ENCODE measurements around the gene HSPB8.

Gene HSPB8, protein sequence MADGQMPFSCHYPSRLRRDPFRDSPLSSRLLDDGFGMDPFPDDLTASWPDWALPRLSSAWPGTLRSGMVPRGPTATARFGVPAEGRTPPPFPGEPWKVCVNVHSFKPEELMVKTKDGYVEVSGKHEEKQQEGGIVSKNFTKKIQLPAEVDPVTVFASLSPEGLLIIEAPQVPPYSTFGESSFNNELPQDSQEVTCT

DNA sequence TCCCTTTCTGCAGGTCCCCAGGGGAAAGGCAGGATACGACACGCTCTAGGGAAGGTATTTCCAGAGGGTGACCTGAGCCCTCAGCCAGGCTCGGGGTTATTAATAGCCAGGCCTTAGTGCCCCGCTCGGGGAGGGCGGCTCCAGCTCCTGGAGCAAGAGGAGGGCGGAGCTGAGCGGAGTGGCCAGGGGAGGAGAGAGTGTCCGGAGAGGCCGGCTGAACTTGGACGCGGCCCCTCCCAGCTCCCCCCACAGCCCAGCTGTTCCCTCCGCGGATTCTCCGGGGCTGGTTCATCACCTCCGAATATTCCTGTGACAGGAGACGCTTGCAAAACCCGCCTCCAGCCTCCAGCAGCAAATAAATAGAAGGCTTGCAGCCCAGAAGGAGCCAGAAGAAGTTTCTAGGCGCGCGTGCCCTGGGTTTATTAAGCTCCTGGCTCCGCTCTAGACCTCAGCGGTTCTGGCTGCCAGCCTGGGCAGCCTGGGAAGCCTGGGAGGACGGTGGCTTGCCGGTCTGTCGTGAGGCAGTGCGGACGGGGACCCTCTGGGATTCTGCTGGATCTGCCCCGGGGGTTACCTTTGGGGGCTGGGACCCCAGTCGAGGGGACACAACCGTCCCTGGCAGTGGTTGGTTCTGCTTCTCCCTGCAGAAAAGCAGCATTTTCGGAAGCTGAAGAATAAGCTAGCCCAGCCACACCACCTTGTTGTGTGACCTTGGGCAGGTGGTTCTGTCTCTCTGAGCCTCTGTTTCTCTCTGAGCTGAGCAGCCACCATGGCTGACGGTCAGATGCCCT, at the start of gene HSPB8:
Gene HSPB8 (plus strand): TSS at position 388 of the 791 bp plus-strand sequence. CDS start 382 bp downstream, at position 770.
- H3K27ac ChIP-seq = peak within 1 kb of the TSS; percentile 28
- no peaks in the 10 kb centered on the region for H3K9me3 ChIP-seq (ENCODE audit: severe bottlenecking)
- H3K4me3 ChIP-seq (ENCODE audit: low read depth, low read length) = peak within 1 kb of the TSS; percentile 49
- peak; percentile 95 for DNase-seq
- H3K36me3 ChIP-seq = no peaks in the 10 kb centered on the region
- TF ChIP-seq, protein P1, sequence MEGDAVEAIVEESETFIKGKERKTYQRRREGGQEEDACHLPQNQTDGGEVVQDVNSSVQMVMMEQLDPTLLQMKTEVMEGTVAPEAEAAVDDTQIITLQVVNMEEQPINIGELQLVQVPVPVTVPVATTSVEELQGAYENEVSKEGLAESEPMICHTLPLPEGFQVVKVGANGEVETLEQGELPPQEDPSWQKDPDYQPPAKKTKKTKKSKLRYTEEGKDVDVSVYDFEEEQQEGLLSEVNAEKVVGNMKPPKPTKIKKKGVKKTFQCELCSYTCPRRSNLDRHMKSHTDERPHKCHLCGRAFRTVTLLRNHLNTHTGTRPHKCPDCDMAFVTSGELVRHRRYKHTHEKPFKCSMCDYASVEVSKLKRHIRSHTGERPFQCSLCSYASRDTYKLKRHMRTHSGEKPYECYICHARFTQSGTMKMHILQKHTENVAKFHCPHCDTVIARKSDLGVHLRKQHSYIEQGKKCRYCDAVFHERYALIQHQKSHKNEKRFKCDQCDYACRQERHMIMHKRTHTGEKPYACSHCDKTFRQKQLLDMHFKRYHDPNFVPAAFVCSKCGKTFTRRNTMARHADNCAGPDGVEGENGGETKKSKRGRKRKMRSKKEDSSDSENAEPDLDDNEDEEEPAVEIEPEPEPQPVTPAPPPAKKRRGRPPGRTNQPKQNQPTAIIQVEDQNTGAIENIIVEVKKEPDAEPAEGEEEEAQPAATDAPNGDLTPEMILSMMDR (IDR thresholded peaks at IDR 0.05; ENCODE audit: low read depth, low read length) = no peak
- no peaks in the 10 kb centered on the region for H3K27me3 ChIP-seq (ENCODE audit: insufficient read depth, low read depth, severe bottlenecking)

DNA sequence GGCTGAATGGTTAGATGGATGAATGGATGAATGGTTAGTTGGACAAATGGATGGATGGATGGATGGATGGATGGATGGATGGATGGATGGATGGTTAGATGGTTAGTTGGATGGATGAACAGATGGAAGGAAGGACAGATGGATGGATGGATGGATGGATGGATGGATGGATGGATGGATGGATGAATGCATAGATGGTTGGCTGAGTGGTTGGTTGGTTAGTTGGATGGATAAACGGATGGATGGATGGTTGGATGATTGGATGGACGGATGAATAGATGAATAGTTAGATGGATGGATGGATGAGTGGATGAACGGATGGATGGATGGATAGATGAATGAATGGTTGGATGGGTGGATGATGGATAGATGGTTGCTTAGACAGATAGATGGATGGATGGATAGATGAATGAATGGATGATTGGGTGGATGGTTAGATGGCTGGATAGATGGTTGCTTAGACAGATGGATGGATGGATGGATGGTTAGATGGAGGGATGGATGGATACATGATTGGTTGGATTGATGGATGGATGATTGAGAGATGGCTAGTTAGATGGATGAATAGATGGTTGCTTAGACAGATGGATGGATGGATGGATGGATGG, 48.8 kb upstream of the HSPB8 start:
- no peak overlapping the region for H3K4me3 ChIP-seq (ENCODE audit: low read depth, low read length)
- DNase-seq = no peak
- H3K36me3 ChIP-seq = peaks cover 95% of the 10 kb centered on the region
- no peak overlapping the region for H3K27ac ChIP-seq
- TF ChIP-seq, protein P1 (IDR thresholded peaks at IDR 0.05; ENCODE audit: low read depth, low read length) = no peak
- H3K27me3 ChIP-seq (ENCODE audit: insufficient read depth, low read depth, severe bottlenecking) = no peaks in the 10 kb centered on the region
- H3K9me3 ChIP-seq (ENCODE audit: severe bottlenecking) = peaks cover 20% of the 10 kb centered on the region

DNA sequence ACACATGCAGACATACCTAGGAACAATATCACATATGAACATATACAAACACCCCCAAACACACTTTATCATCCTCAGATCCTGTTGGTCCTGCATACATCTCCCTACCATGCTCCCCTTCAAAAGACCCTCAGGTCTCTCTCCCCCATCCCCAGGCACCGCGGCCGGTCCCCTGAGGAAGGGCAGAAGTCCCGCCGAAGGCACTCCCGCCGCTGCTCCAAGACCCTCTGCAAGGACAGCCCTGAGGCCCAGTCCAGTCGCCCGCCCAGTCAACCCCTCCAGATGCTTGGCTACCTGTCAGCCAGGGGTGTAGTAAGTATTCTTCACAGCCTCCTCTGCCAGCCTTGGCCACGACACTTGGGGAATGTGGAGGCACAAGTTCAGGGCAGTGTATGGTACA, 48.2 kb upstream of the HSPB8 start:
- H3K9me3 ChIP-seq (ENCODE audit: severe bottlenecking) = peaks cover 20% of the 10 kb centered on the region
- H3K4me3 ChIP-seq (ENCODE audit: low read depth, low read length) = no peak overlapping the region
- H3K27ac ChIP-seq = no peak overlapping the region
- no peaks in the 10 kb centered on the region for H3K27me3 ChIP-seq (ENCODE audit: insufficient read depth, low read depth, severe bottlenecking)
- TF ChIP-seq, protein P1 (IDR thresholded peaks at IDR 0.05; ENCODE audit: low read depth, low read length) = no peak
- peaks cover 95% of the 10 kb centered on the region for H3K36me3 ChIP-seq
- DNase-seq = no peak

DNA sequence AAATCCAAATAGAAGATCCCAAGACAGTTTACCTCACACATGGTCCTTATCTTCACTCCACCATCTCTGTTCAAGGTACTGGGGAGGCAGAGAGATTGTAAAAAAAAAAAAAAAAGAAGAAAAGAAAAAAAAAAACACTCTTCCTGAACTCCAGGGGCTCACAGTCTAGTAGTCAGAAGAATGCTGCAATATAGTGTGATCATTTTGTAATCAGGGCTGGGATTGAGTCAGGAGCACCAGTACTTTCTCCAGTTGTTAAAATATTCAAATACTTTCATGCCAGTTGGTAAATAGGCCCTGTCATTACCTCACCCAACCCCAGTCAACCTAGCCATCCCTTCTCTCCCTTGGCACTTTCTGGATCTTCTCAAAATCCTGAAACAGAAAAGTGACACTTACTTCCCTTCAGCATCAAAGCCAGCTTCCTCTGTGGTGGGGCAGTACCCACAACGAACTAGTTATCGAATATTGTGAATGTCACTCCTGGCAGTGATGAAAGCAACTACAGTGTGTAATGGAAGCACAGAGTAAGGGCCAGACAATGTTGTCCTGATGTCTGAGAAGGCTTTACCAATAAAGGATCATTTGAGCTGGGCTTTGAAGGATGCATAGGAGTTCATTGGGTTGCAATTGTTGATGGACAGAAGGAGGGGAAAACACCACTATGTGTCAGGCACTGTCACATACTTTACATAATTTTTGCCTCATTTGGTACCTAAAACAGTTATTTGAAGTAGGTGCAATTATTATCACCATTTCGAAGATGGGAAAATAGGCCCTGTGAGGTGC, 44.3 kb upstream of the HSPB8 start:
- Histone ChIP-seq H3K36me3 (peaks cover 82% of the 10 kb centered on the region), H3K27ac (no peak overlapping the region)
- DNase-seq = no peak

DNA sequence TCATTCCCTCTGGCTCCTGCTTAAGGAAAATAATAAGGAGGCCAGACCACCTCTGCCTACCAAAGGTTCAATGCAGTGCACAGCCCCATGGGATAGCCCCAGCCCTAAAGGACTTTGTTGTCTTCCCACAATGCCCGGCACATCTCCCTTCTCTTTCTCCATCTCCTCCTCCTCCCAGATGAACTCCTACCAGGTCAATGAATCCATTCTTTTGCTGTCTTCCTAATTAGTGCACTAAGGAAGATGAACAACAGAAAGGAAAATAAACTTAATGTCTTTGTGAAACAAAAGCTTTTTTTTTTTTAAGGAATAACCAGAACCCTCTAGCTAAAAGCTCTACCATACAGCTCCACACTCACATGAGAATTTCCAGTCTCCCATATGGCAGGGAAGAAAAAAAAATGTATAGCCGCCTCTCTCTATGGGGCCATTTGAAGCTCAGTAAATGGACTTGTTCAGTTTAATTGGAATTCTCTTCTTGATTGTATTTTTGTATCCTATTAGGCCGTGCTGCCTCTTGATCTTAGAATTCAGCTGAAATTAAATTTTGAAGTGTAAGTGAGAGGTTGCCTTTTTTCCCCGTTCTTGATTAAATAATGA, 41.8 kb upstream of the HSPB8 start:
- Histone ChIP-seq H3K9me3 (ENCODE audit: severe bottlenecking) (peaks cover 12% of the 10 kb centered on the region), H3K4me3 (ENCODE audit: low read depth, low read length) (no peak overlapping the region), H3K27ac (no peak overlapping the region), H3K36me3 (peaks cover 79% of the 10 kb centered on the region), H3K27me3 (ENCODE audit: insufficient read depth, low read depth, severe bottlenecking) (no peaks in the 10 kb centered on the region)
- DNase-seq = no peak
- TF ChIP-seq, protein P1 (IDR thresholded peaks at IDR 0.05; ENCODE audit: low read depth, low read length) = no peak

More for the DNA sequence above, 44.3 kb upstream of the HSPB8 start:
- H3K9me3 ChIP-seq (ENCODE audit: severe bottlenecking) = peaks cover 20% of the 10 kb centered on the region
- H3K4me3 ChIP-seq (ENCODE audit: low read depth, low read length) = no peak overlapping the region
- TF ChIP-seq, protein P1 (IDR thresholded peaks at IDR 0.05; ENCODE audit: low read depth, low read length) = no peak
- no peaks in the 10 kb centered on the region for H3K27me3 ChIP-seq (ENCODE audit: insufficient read depth, low read depth, severe bottlenecking)
